HG03469 (cell line): ENCODE results near the gene ZNF519.
"Not testable (repeated sequence)": the region's sequence is repeated elsewhere in the genome, so short reads cannot be mapped to it uniquely, and the experiment has no call there.

Experiments
- ATAC-seq: cut with Tn5 transposase; IDR thresholded peaks from one replicate; pipeline ENCODE4 v1.9.1; 2021; ENCODE audit warnings: mild to moderate bottlenecking, moderate library complexity, moderate number of reproducible peaks; ENCODE audit not compliant: unreplicated experiment

ZNF519 gene

DNA sequence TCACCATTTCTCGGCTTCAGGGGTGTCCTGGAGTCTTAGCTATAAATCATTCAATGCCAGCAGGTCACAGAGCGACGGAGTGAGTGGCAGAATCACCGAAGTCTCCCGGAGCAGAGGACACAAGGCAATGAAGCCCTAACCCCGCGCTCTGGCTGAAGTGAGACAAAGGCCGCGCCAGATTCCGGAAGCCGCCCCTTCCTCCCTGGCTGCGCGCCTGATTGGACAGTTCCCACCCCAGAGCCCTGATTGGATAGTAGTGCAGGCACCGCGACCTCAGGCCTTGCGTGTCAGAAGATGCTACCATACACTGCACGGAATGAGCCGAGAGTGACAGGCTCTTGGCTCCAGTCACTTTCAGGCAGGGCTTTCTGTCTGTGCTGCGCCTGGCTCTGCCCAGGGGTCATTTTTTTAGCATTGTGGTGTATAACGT is at the start of gene ZNF519:
ZNF519 (minus strand) TSS at position 165 of the 430 bp plus-strand sequence; CDS start at position 7, 158 bp downstream.
- ATAC-seq: peak; percentile 100

DNA sequence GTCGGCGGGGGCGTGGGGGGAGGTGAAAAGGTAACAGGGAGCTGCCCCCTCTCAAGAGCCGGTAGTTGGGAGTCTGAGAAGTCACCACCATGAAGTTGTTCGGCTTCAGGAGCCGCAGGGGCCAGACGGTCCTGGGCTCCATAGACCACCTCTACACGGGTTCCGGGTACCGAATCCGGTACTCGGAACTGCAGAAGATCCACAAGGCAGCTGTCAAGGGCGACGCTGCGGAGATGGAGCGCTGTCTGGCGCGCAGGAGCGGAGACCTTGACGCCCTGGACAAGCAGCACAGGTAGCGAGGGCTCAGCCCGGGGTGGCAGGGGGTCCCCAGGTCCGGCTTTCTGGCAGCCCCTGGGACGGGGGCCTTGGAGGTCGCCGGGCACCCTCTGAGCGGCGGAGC is 47.1 kb upstream of the ZNF519 start:
- no peak for ATAC-seq

DNA sequence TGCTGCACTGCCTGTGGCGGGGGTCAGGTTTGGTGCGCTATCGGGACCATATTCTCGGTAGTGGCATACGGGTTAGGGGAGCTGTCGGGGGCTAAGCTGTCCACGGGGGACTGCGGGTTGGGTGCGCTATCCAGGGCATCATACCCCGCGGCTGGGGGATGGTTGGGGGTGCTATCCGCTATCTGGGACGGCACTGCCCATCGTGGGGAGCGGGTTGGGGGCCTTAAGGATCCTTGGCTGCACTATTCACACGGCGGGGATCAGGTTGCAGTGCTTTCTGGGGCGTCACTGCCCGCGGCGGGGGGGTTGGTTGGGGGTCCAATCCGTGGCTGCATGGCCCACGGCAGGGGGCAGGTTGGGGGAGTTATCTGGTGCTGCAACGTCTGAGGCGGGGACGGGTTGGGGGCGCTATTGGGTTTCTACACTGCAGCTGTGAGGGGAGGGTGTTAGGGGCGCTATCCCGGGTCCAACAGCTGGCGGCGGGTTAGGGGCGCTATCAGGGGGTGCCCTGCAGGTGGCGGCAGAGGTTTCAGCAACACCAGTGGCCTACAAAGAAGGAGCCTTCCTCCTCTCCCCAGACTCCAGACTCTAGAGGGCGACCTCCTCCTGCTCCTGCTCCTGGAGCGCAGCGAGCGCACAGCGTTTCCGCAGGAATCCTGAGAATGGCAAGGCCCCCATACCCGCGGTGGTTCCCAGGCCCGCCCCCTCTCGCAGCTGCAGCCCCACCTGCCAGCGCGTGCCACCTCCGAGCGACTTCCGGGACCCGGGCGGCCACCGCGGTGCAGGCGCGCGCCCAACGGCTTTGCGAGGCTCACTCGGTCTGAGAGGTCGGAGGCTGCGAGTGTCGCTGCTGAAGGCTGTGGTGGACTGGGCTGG is 46.3 kb upstream of the ZNF519 start:
- peak; percentile 79 for ATAC-seq

DNA sequence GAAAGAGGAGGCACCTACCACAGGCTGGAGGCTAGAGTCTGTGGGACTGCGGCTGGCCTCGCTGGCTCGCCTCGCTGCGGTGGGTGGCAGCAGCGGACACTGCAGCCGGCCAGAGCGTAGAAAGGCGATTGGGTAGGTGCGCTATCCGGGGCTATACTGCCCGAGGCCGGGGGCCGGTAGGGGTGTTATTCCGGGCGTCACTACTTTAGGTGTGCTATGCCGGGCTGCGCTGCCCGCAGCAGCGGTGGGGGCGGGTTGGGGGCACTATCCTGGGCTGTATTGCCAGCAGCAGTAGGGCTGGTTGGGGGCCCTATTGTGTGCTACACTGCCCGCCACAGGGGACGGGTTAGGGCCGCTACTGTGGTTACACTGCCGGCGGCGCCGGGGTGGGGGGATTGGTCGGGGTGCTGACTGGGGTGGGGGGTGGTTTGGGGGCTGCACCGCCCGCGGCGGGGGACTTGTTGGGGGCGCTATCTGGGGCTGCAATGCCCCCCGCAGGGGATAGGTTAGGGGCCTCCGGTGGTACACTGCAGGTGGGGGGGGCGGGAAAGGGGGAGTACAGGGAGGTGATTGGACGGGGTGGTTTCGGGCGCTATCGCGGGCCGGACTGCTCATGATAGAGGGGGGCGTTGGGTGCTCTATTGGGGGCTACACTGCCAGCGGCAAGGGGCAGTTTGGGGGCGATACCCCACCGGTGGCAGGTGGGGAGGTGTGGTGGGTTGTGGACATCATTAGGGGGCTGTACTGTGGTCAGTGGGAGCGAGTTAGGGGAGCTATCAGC is 45.5 kb upstream of the ZNF519 start:
- not testable (repeated sequence) for ATAC-seq

DNA sequence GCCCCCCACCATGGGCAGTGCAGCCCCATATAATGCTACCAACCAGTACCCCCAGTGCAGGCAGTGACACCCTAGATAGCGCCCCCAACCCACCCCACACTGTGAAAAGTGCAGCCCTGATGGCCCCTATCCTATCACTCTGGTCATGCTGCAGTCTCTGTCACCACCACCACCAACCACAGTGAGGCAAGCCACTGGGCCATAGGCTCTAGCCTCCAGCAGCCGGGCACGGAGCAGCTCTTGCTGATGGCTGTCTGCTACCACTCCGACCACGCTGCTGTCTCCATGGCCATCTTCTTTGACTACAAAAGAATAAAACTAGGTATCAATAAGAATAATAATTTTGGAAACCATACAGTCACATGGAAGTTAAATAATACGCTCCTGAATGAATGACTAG is 43.2 kb upstream of the ZNF519 start:
- not testable (repeated sequence) for ATAC-seq

DNA sequence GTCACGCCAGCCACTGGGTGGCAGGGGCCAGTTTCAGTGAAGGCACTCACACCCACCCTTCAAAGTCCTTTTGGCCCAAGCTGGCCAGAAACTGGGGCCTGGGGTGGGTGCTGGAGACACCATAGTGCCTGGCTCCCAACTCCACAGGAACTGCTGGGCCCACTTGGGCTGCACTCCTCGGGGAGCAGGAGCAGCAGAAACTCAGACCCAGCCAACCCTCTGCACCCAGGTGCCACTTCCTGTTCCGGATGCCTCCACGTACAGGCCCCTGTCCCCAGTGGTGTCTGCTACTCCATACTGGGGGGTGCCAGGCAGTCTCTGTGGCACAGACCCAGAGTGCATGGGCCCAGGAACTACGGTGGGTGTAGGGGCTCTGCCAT is 42.5 kb upstream of the ZNF519 start:
- no peak for ATAC-seq

DNA sequence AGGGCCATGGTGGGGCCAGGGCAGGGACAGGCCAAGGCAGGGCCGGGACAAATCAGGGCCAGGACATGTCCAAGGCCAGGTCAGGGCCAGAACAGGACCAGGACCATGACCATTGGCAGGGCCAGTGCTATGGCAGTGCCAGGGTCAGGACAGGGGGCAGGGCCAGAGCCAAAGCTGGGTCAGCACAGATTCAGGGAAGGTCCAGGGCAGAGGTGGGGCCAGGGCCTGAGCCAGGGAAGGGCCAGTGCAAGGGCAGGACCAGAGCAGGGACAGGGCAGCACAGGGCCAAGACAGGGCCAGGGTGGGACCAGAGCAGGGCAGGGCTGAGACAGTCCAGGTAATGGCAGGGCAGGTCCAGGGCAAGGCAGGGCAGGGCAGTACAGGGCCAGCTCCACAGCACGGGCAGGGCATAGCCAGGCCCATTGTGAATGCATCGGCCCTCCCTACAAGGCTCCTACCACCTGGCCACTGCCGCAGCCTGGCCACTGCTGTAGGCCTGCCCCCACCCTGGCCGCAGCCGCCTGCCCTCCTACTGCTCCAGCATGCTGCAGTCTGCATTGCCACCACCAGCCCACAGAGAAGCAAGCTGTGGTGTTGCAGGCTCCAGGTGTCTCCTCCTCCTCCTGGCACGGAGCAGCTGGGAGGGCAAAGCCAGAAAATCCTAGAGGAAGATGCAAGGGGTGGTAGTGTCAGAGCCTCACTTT is 41.9 kb upstream of the ZNF519 start:
- not testable (repeated sequence) for ATAC-seq

DNA sequence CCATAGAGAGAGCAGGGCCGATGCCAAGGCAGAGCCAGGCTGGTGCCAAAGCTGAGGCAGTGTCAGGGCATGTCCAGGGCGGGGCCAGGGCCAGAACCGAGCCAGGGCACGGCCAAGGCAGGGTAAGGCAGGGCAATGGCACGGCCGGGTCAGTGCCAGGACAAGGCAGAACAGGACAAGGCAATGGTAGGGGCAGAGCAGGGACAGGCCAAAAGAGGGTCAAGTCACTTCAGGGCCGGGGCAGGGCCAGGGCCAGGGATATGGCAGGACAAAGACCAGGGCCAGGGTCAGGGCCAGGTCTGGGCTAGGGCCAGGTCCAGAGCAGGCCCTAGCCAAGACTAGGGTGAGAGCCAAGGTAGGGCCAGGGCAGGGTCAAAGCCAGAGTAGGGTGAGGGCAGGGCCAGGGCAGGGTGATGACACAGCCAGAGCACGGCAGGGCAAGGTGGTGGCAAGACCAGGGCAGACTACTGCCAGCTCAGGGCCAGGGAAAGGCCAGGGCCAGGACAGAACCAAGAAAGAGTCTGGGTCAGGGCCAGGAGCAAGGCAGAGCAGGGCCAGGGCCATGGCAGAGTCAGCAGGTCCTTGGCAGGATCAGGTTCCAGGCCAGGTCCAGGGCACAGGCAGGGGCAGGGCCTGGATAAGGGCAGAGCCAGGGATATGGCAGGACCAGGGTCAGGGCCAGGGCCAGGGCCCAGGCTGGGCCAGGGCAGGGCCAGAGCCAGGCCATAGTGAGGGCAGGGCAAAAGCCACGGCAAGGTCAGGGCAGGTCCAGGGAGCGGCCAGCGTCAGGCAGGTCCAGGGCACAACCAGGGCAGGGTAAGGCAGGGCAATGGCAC is 41.1 kb upstream of the ZNF519 start:
- not testable (repeated sequence) for ATAC-seq

DNA sequence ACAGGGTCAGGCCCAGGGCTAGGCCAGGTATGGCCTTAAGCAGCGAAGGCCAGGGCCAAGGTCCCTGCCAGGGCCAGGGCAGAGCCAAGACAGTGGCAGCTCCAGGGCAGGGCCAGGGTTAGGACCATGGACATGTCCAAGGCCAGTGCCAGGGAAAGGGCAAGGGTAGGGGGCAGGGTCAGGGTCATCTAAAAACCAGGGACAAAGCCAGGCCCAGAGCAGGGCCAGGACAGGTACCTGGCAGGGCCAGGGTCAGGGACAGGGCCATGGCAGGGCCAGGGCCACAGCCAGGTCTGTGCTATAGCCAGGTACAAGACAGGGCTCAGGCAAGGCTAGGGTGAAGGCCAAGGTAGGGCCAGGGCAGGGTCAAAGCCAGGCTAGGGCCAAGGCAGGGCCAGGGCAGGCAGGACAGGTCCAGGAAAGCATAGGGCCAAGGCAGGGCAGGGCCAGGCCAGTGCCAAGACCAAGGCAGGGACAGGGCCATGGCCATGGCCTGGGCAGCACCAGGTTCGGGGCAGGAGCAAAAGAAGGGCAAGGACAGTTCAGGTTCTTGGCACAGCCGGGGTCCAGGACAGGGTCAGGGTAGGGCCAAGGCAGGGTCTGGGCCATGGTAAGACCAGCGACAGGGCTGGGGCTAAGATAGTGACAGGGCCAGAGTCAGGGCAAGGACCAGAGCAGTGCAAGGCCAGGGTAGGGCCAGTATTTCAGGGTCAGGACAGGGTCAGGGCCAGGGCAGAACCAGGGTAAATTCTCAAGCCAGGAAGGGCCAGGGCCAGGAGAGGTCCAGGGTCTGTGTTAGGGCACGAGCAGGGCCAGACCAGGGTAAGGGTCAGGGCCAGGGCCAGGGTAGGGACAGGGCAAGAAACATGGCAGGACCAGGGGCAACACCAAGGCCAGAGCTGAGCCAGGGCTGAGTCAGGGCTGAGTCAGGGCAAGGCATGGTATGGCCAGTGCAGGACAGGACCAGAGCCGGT is 40.2 kb upstream of the ZNF519 start:
- ATAC-seq: not testable (repeated sequence)

DNA sequence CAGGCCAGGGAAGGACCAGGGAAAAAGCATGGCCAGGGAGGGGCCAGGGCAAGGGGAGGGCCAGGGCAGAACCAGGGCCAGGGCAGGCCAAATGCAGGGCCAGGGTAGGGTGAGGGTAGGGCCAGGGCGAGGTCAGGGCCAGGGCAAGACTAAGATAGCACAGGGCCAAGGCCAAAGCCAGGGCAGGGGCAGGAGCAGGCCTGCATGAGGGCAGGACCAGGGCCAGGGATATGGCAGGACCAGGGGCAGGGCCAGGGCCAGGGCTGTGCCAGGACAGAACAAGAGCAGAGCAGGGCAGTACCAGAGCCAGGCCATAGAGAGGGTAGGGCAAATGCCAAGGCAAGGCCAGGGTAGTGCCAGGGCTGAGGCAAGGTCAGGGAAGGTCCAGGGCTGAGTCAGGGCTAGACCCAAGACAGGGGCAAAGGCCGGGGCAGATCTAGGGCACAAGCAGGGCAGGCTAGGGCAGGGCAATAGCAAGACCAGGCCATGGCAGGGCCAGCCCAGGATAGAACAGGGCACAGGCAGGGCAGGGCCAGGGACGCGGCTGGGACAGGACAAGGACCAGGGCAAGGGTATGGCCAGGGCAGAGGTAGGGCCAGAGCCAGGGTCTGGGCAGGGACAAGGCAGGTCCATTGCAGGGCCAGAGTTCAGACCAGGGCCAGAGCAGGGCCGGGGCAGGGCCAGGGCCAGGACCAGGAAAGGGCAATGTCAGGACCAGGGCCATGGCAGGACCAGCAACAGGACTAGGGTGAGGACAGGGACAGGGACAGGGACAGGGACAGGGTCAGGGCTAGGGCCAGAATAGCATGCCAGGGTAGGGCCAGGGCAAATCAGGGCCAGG is 39.3 kb upstream of the ZNF519 start:
- ATAC-seq: not testable (repeated sequence)

DNA sequence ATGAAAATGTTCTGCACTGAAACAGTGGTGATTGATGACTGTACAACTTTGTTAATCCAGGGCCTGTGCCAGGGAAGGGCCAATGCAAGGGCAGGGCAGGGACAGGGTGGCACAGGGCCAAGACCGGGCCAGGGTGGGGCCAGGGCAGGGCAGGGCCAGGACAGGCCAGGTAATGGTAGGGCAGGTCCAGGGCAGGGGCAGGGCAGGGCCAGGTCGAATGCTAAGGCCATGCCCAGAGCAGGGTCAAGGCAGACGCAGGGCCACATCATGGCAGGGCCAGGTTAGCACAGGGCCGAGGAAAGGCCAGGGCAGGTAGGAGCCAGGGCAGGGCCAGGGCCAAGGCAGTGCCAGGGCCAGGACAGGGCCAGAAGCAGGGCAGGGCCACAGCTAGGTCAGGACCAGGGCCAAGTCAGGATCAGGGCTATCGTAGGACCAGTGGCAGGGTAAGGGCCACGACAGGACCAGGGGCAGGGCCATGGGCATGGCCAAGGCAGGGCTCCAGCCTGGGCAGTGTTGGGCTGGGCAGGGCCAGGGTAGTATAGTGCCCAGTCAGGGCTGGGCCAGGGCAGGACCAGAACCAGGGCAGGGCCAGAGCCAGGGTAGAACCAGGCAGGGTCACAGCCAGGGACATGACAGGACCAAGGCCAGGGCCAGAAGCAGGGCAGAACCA is 38.3 kb upstream of the ZNF519 start:
- not testable (repeated sequence) for ATAC-seq

DNA sequence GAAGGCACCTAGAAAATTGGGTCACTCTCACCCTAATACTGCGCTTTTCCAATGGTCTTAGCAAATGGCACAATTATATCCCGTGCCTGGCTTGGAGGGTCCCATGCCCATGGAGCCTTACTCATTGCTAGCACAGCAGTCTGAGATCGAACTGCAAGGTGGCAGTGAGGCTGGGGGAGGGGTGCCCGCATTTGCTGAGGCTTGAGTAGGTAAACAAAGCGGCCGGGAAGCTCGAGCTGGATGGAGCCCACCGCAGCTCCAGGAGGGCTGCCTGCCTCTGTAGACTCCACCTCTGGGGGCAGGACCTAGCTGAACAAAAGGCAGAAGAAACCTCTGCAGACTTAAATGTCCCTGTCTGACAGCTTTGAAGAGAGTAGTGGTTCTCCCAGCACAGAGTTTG is 30.7 kb upstream of the ZNF519 start:
- not testable (repeated sequence) for ATAC-seq

DNA sequence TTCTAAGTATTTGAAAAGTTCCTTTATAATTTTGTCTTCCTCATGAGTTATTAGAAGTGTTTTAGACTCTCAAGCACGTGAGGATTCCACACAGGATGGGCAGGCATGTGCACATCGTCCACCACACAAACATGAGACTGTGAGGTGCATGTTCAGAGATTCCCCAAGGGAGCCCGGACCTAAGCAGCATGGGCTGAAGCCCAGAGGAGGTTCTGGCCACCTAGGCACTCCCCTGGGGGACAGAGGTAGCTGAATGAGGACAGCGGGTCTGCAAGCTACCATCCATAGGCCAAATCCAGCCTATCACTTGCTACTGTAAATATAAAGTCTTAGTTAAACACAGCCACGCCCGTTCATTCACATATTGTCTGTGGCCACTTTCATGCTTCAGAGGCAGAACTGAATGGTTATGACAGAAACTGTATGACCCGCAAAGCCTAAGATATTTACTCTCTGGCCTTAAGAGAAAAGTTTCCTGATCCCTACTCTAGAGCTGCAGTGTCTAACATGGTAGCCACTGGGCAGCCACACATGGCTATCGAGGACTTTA is 19.4 kb upstream of the ZNF519 start:
- not testable (repeated sequence) for ATAC-seq

DNA sequence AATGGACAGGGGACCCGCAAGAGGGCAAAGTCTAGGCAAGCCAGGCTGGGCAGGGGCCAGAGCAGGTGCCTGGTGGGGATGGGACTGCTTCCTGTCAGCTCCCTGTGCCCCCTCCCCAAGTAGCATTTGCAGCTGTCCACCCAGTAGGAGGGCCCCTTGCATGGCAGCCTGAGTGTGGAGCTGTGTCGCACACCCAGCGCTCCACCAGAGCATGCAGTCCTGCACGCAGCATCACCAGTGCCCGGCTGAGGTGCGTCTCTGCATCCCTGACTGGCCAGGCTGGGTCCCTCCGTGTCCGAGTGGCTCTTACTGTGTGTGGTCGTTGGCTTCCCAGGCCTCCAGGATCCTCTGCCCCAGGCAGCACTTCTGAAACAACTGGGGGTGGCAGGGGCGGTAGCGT is 18.5 kb upstream of the ZNF519 start:
- not testable (repeated sequence) for ATAC-seq

DNA sequence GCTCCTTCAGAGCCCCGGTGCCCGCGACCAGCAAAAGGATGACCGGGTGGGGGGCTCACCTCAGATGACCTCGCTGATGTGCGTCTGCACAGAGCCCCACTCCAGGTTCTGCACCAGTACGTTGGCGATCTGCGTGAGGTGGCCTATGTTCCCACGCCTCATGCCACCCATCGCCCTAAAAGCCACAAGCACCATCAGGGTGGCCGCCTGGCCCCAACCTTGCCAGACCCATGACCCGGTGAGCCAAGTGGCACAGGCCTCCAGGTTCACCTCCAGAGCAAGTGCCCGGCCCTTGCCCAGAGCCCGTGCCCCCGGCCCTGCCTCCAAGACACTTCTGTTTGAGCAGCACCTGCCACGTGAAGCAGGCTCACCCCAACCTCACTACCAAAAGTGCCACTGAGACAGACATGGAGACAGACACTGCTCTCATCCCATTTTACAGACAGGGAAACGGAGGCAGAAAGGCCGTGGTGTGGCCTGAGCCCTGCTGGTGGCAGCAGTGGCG is 17.7 kb upstream of the ZNF519 start:
- not testable (repeated sequence) for ATAC-seq

DNA sequence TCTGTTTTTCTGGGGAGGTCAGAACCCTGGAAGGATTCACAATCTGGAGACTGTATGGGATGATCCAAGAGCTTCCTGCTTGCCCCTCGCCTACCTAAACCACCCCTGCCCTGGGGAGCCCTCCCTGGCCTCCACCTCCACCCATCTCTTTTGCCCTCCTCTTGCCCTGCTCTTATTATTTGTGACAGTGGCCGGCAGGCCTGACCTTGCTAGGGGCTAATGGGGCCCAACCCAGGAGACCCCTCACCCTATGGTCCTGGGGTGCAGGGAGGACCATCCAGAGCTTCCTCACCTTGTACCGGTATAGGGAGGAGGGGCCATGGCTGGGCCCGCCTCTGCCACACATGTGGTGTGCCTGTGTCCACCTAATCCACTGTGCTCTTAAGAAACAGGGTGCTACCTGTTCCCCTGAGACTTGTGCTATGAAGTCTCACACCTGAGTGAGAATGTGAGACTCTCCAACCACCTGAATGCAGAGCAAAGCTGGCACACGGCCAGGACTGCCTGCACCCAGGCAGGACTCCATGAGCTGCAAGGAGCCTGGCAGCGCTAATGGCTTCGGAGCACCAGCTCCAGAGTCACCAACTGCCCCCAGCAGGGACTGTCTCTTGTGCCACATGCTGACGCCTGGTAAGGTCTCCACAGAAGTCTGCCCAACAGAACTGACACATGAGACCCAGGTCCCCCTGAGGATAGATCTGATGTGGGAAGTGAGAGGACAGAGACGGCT is 17.1 kb upstream of the ZNF519 start:
- not testable (repeated sequence) for ATAC-seq
